Thyroid gland (tissue), 4 donors: ENCODE results near the gene DCLRE1A.

Experiments
- POLR2A ChIP-seq, 2 donors: fragments of 450-650 bp; IDR thresholded peaks; one replicate each; pipeline ENCODE4 v1.6.1; 2017; ENCODE audit warnings: antibody characterized with exemption in 2 of 2, mild to moderate bottlenecking in 2 of 2, moderate library complexity in 1 of 2
- TF ChIP-seq, protein P1 (sequence below), 6 experiments: fragments of 200-600 bp in 3 of 6; fragments of 450-650 bp in 3 of 6; sonication (generic) in 3 of 6; IDR thresholded peaks; one replicate each; pipeline ENCODE4 v1.5.1; 2016 to 2019; ENCODE audit warnings: antibody characterized with exemption in 6 of 6, mild to moderate bottlenecking in 2 of 6, inconsistent platforms in 1 of 6, moderate library complexity in 1 of 6

DNA sequence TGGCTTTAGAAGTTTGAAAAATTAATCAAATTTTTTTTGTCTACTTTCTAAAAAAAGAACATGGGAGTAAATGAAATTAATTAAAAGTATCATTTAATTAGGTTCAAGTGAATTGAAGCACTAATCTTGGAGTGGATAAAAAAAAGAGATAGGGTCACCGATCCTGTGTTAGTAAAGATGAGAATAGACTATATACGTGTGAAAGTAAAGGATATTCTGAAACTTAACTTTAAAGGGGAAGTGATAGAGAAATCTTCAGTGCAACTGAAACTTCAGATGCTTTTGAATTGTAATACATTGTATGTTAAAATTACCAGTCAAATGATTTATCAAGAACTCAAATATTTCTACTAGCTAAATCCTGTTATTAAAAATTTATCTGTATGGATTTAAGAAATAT lies 5.4 kb upstream of the DCLRE1A start:
- TF ChIP-seq POLR2A (IDR thresholded peaks at IDR 0.05): no peak
- TF ChIP-seq, protein P1, sequence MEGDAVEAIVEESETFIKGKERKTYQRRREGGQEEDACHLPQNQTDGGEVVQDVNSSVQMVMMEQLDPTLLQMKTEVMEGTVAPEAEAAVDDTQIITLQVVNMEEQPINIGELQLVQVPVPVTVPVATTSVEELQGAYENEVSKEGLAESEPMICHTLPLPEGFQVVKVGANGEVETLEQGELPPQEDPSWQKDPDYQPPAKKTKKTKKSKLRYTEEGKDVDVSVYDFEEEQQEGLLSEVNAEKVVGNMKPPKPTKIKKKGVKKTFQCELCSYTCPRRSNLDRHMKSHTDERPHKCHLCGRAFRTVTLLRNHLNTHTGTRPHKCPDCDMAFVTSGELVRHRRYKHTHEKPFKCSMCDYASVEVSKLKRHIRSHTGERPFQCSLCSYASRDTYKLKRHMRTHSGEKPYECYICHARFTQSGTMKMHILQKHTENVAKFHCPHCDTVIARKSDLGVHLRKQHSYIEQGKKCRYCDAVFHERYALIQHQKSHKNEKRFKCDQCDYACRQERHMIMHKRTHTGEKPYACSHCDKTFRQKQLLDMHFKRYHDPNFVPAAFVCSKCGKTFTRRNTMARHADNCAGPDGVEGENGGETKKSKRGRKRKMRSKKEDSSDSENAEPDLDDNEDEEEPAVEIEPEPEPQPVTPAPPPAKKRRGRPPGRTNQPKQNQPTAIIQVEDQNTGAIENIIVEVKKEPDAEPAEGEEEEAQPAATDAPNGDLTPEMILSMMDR (IDR thresholded peaks at IDR 0.05): no peak
